Left colon (tissue), 2 donors: ENCODE measurements around the gene CBX2. TPM values are rescaled to one million over a fixed set of nuclear protein-coding genes. Genes with fewer than 3 reads are reported as not detected.

Experiments
- ATAC-seq: fragments of 200-7000 bp; cut with Tn5 transposase; one replicate; pipeline ENCODE4 v1.9.1; 2020; ENCODE audit warnings: mild to moderate bottlenecking, moderate library complexity
- DNase-seq, 2 donors: peaks; one replicate each; pipeline ENCODE4 v3.0.0-alpha.2; 2020
- intact Hi-C, 2 donors: fragments of 100-400 bp; cut with DNase I in 1 of 2; cut with micrococcal nuclease in 1 of 2; formaldehyde crosslinking; loops; one replicate each; pipeline versions ENCODE4 v1.11.2 to v1.14.0; 2022; cut with DNase I, micrococcal nuclease
- total RNA-seq, 2 donors: library from RNA; stranded (reverse); fragmentation: NEBNext Ultra II Directional; extraction: Animal tissue kit (Norgen Biotek cat#: 25700); gene quantifications; one replicate each; pipeline ENCODE4 v1.2.1, GENCODE V29; 2021
- donor health status: DM: no; HTN: no; CAD: no.
- donor health status: DM: yes; HTN: yes; CAD: no.

The CBX2 gene
- total RNA-seq, 2 donors from 2014 or later, result 0.49 to 0.78 TPM

- no peak for DNase-seq
- intact Hi-C loops, result no loop called here
- ATAC-seq, result no peak
These were observed 16.9 kb downstream of the CBX2 start for GRCh38 chr17:79794659-79795511.

DNA sequence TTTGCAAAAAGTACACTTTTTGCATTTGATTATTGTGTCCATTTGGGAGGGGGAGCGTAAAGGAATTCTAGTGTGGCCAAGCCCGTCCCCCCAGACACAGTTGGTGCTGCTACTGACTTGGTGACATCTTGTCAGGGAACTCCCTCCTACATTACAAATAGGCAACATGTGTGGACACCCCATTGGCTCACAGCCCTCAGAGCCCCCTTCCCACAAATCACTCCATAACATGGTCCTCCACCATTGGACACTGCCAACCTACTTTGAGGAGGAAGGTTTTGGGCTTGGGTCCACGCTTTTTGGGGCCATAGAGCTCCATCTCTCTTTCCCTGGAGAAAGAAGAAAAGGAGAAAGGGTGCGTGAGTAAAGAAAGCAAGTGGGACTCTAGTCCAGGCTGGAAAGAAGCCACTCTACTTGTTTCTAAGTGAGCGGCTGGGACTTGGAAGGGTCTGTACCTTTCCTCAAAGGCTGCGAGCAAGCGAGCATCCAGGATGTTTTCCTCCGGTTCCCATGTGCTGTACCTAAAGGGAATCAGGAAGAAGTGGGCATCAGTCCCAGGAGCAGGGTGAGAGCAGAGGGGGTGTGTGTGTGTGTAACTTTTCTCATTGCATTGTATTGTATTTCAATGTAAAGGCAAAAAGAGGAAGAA lies 18.0 kb downstream of the CBX2 start:
- no peak for ATAC-seq
- intact Hi-C loops, result no loop called here

GRCh38 chr17:79796444-79796762 lies 18.5 kb downstream of the CBX2 start:
- ATAC-seq (no peak), DNase-seq (no peak)
- intact Hi-C loops, result no loop called here

More for the DNA sequence above, 18.0 kb downstream of the CBX2 start:
- no peak for DNase-seq

DNA sequence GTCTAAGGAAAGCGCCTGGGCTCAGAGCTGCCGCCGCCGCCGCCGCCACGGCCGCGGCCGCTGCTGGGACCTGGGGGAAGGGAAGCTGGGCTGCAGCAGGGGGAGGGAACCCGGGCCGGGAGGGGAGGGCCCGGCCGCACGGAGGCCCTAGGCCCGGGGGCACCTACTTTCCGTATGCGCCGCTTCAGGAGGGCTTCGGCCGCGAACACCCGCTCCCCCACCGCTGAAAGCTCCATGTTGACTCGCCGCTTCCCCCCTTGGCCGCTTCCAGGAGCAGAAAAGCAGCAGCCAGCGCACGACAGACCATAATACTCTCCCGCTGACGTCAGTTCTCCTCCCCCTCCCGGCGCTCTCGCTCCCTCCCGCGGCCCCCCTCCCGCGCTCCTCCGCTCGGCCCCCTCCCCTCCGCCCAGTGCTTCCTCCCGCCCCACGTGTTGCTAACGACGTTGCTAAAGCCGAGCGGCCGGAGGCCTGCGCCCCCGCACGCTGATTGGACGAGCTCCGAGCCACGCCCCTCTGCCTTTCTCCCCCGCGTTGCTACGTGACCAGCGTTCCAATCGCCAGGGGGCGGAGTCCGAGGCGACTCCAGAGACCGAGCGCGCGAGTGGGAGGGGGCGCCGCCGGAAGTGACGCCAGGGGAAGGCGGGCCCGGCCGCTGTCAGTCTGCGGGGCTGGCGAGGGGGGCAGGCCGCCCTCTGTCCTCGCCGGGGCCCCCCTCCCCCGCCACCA lies 19.0 kb downstream of the CBX2 start, which contains the start of gene CBX8:
TSS of gene CBX8 (minus strand) at position 315 of the 729 bp plus-strand sequence. CDS start at position 236, 79 bp downstream.
- DNase-seq (peak; percentile 100), ATAC-seq (peak; percentile 87)
- intact Hi-C loops, result no loop called here

DNA sequence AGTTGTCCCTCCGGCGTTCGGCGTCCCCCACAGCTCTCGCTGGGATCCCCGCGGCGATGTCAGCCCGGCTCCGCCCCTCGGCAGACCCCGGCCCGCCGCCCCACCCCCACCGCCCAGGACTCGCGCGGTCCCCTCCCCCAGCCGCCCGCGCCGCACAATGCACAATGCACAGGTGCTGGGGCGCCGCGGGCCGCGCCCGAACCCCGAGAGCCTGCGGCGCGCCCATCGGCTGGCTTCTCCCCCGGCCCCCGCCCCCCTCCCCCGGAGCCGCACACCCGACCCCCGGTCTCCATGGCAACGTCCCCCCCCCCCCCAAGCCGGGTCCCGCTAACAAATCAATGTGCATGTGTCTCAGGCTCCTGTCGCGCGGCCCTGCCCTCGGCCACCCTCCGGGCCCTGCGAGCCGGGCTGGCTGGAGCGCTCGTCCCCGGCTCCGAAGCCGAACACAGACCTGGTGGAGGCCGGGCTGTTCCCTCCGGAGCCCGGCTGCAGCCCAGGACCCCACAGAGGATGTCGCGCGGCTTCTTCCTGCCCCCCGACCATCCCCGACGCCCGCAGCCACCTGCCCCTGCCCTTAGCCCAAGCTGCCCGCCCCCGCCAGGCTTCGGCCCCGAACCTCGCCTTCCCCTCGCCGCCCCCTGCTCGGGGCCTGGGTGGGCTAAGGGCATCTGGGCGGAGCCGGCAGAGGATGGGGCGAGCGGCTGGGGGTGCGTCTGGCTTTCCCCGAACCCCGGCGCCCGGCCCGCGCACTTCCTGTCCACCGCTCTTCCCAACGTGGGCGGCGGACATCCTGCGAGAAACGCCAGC lies 19.7 kb downstream of the CBX2 start:
- ATAC-seq (peak; percentile 24), DNase-seq (no peak)
- intact Hi-C loops, result no loop called here

DNA sequence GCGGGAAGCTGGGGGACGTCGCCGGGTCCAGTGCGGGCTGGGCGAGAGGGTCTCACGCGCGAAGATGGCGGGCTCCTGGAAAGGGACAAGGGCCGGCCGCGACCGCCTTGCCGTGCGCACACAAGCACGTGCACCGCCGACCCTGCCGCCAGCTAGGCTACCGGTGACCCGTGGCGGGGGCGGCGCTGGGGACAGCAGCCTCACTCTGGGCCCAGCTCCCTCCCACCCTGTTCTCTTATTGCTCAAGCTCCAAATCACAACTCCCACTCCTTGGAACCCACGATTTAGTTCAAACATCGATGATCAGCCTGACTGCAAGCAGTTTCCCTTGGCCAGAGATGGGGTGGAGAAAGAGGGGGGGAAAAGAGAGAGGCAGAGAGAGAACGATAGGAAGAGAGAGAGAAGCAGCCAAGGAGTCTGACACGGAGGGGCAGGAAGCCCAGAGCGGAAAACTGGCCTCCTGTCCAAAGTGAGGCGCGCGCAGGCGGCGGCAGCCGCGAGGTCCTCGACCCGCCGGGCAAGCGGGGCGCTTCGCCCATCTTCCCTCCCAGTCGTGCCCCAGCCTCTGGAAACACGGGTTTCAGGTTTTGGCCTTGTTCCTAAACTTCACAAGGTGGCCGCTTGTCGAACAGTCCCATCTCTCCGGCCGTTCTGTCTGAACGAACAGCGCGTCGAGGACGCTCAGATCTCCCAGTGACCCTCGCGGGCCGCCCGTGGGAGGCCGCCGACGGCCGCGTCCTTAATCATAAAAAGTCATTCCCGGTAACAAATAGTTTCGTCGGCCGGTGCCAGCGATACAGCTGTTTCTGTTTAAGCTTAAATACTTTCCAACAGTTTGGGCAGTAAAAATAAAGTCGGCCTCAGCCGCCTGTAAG lies 20.6 kb downstream of the CBX2 start:
- DNase-seq (peak in 1 of 2 donors; percentile 48), ATAC-seq (no peak)
- intact Hi-C loops, result no loop called here

DNA sequence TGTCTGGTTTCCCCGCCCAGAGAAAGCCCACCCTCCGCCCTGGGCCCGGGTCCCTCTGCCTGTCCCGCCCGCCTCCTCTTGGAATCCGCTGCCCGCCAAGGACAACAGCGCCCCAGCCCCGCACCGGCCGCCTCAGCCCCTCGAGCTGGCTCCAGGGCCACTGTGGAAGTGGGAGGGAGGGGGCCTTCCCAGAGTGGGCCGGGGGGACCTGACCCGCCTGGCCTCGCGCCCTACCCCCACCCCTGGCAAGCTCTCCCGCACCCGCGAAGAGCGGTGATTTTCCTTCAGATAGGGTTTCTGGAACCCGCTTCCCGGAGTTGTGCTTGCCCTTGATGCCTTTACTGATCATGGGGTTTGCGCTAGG lies 21.2 kb downstream of the CBX2 start:
- intact Hi-C loops, result no loop called here
- DNase-seq, result no peak
- ATAC-seq, result no peak

DNA sequence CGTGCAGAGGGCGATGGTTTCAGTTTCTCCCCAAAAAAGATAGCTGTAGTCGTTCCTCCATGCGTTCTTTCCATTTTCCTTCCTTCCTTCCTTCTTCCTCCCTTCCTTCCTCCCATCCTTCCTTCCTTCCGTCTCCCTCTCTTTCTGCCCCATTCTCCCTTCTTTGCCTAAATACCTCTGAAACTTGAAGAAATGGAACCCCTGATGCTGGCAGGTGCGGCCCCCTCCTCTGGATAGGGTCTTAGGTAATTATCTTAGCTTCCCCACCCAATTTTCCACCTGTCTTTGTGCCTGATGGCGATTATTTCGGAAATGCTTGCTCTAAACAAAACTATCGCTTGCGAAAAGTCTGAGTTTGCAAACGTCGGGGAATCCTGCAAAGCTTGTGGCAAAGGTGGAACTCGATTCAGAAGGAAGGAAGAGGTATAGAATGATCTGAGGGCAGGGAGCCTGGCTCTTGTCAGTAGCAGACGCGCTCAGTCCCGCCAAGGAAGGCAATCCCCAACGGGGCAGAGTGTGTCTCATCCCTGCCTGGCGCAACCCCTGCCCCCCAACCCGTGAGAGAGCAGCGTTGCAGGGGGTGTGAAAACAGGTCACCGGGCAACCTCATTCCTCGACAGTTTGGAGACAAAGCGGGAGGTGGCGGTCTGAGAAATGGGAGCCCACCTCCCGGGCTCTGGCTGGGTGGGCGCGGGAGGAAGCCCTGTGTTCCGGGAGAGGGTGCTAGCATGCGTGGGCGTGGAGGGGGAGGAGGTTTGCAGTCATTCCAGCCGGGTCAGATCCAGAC lies 21.8 kb downstream of the CBX2 start:
- no peak for ATAC-seq
- intact Hi-C loops, result loop anchor here in 1 of 2 donors (5.0 kb wide), 1 partner anchor 38 kb away; the partner anchor contains the start of gene CBX4
- no peak for DNase-seq

- DNase-seq (peak in 1 of 2 donors; percentile 71), ATAC-seq (peak; percentile 14)
- intact Hi-C loops, result loop anchor here in 1 of 2 donors (5.0 kb wide), 1 partner anchor 37 kb away; the partner anchor contains the start of gene CBX4
These were observed 22.6 kb downstream of the CBX2 start for GRCh38 chr17:79800325-79801155.

GRCh38 chr17:79801156-79802038 lies 23.4 kb downstream of the CBX2 start:
- intact Hi-C loops, result loop anchor here in 1 of 2 donors (5.0 kb wide), 1 partner anchor 36 kb away; the partner anchor contains the start of gene CBX4
- ATAC-seq (peak; percentile 25), DNase-seq (peak; percentile 52 to 72)

DNA sequence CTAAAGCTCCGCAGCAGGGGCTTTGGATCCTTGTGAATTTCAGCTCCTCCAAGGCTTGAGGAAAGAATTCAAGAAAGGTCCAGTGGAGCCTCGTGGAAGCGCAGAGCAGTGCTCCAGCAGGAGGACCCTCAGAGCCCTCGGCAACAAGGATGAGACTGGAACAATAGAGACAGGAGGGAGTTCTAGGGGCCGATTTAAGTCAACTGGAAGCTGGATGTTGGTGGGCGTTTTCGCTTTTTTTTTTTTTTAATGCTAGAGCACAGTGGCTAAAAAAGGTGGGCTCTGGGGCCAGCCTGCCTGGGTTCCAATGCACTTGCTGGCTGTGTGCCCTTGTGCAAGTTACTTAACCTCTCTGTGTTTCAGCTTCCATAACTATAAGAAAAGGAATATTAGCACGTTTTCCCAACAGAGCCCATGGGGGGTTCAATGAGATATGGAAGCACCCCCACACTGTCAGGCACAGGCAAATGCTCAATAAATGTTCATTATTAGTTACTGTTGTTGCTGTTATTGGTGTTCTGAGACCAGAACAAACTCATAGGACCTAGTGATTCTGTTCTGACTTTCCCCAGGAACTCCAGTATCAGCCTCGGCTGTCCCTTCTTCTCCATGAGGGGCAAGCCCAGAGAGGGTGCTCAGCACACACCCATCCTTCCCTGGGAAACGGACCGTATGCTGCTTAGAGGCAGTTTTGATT lies 24.2 kb downstream of the CBX2 start:
- intact Hi-C loops, result loop anchor here in 1 of 2 donors (5.0 kb wide), 1 partner anchor 35 kb away; the partner anchor contains the start of gene CBX4

GRCh38 chr17:79802736-79803420 lies 24.9 kb downstream of the CBX2 start:
- intact Hi-C loops, result loop anchor here in 1 of 2 donors (5.0 kb wide), 1 partner anchor 34 kb away; the partner anchor contains the start of gene CBX4
- DNase-seq (no peak), ATAC-seq (no peak)

More for the DNA sequence above, 24.2 kb downstream of the CBX2 start:
- DNase-seq, result no peak
- ATAC-seq, result no peak

- DNase-seq (no peak), ATAC-seq (no peak)
- intact Hi-C loops, result loop anchor here in 1 of 2 donors (5.0 kb wide), 1 partner anchor 34 kb away; the partner anchor contains the start of gene CBX4
These were observed 25.6 kb downstream of the CBX2 start for GRCh38 chr17:79803421-79803996.
